Stimulated activated CD8-positive, alpha-beta memory T cell treated with anti-CD3 and anti-CD28 coated beads, Interleukin-15, amount 100 ng/mL, for 1 hour (primary cell): ENCODE results near the gene ZNF688.
"Not testable (repeated sequence)": the region's sequence is repeated elsewhere in the genome, so short reads cannot be mapped to it uniquely, and the experiment has no call there.

ENCODE experiments used
- DNase-seq: peaks from one replicate; pipeline ENCODE4 v3.0.0-alpha.2; 2020; ENCODE audit warnings: low read depth

The ZNF688 gene

GRCh38 chr16:30533748-30534367, 37.7 kb downstream of the ZNF688 start:
- no peak for DNase-seq

- no peak for DNase-seq
These were observed 38.4 kb downstream of the ZNF688 start for GRCh38 chr16:30533146-30533522.

GRCh38 chr16:30532285-30533145, 39.0 kb downstream of the ZNF688 start:
- DNase-seq: no peak

DNA sequence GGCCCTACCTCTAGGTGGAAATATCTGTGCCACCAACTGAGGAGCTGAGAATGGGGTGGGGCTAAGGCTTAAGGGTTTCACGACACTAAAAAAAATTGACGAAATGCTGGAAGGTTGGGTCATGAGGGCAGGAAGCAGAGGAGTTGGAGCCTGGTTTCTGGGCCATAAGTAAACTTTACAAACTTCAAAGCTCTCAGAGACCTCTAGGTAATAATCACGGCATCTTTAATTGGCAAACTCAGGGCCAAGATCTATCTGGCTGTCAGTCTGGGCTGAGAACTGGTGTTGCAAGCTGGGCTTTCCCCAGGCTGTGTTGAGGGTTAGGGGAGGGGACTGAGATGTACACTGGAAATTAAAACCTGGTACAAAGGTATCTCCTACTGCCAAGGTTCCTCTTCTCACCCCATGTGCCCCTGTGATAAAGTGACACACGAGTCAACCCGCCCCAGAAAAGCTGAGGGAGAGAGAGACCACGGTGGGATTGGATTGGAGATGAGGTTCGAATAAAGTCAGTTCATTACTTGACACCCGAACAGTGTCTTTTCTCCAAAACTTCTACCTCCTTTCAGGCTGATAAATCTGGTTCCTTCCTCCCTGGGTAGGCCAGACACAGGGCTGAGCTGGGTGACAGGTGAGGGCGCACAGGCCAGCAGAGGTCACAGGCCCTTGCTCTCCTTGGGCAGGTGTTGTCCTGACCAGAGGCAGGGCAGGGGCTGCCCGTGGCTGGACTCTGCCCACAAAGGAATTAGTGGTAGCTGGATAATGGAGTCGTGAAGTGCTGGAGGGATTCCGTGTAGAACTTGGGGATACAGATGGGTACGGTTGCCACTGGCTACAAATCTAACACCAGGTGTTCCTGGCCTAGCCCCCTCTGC, 41.1 kb downstream of the ZNF688 start:
- DNase-seq: no peak

DNA sequence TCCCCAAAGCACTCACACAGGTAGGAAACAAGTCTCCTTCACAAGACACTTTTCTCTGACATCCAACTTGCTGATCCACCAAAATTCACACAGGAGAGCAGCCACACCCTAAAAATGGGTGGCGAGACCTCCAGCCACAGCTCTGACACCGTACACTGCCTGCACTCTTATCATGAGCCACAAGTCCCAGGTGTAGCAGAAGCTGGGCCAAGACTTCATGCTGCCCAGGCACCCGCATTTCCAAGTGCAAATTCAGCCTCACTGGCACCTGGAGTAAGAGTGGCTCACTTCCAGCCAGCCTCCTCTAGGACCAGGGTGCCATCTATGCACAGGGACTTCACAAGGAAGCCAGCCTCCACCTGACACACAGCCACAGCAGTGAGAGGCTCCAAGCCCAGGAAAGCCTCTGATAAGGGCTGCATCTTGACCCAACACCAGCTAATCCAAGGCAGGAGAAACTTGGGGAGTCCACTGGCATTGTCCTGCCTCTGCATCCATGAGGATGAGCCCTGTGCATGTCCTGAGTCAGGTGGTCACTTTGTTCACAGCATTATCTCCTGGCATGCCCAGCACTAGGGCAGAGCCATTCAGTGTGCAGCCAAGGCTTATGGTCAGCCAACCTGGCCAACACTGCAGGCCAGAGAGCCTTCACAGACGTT, 42.6 kb downstream of the ZNF688 start:
- no peak for DNase-seq

- DNase-seq: no peak
These were observed 43.8 kb downstream of the ZNF688 start for GRCh38 chr16:30527635-30528178.

DNA sequence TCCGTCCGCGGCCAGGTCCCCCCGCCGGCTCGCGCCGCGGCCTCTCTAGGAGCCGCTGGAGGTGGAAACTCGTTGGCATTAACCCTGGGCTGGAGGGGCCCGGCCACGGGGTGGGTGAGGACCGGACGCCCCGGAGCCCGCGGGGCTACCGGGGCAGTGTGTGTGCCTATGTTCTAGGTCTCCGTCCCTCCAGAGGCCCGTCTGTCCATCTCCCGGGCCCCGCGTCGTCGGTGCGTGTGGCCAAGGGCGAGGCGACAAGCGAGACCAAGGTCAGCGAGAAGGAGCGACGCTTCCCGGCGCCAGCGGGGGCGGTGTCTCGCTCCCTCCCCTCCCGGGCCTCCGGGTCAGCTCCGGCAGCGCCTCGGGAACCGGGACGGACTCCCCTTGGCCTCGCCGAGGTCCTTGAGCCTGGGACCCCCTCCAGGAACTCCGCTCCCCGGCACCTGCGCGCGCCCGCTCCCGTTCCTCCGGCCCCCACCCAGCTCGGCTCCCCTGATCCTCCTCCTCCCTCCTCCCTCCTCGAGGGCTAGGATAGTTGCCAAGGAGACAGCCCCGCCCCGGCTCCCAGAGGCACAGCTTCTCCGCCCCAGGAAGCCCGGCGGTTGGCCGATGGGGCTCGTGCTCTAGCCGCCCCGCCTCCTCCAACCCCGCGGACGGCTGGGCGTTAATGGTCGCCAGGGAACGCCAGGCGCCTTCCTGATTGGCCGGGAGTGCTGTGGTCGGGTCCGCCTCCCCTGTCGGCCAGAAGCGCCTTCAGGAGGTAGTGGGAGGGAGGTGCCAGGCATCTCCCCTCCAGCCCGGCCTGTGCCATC, 44.5 kb downstream of the ZNF688 start:
- peak; percentile 74 for DNase-seq

- no peak for DNase-seq
These were observed 45.2 kb downstream of the ZNF688 start, which contains the start of gene ZNF768 for GRCh38 chr16:30526137-30526822. TSS of gene ZNF768 (minus strand) at chr16:30526566. CDS start at chr16:30526413, 153 bp downstream.

- no peak for DNase-seq
These were observed 45.7 kb downstream of the ZNF688 start for GRCh38 chr16:30525844-30526136.

DNA sequence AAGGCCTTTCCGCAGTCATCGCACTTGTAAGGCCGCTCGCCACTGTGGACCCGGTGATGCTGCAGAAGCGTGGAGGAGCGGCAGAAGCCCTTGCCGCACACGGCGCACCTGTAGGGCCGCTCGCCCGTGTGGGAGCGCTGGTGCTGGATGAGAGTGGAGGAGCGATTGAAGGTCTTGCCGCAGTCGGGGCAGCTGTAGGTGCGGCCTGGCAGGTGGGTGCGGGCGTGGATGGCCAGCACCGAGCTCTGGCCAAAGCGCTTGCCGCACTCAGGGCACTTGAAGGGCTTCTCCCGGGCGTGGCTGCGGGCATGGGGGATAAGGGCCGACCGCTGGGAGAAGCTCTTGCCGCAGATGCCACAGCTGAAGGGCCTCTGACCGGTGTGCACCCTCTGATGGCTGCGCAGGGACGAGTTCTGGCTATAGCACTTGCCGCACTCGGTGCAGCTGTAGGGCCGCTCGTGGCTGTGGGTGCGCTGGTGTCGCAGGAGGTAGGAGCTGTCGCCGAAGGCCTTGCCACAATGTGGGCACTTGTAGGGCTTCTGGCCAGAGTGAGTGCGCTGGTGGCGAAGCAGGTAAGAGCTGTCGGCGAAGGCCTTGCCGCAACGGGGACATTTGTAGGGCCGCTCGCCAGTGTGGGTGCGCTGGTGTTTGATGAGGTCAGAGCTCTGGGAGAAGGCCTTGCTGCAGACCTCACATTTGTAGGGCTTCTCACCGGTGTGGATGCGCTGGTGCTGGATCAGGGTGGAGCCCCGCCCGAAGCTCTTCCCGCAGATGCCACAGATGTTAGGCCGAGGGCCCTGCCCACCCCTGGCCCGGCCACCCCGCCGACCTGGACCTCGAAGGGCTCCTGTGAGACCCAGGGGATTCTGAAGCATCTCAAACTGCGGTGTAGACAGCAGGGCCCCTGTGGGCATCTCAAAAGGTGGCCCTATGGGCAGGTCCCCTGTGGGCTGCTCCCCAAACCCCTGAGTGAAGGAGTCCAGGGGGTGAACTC, 46.6 kb downstream of the ZNF688 start:
- DNase-seq: no peak

DNA sequence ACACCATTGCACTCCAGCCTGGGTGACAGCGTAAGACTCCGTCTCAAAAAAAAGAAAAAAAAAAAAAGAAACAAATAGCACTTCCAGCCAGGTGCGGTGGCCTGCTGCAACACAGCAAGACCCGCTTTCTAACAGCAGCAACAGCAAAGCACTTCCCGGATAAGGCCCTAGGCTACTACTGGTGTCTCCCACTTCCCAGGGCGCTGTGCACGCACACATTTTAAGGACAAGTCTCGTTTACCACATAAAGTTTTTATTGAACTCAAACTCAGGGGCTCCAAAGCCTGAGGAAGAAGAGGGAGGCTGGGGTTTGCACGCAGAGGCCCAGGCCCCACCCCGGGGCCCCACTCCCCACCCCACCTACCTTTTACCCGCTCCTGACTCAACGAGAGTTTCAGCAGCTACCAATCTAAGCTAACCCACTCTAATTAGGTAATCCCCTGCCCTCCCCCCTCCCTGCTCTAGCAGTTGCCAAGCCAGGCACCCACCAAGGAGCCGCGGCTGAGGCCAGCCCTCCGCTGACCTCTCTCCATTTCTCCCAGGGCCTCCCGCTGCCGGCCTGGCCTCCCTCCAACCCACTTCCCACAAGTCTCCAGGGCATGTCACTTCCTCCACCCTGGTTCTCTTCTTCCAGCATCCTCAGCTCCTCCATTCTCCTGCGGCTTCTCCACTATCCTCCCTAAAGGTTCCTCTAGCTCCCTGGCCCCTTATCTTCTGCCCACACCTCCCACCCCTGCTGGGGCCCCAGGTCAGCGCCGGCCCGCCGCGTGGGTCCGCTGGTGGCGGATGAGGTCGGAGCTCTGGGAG, 47.5 kb downstream of the ZNF688 start:
- DNase-seq: no peak

DNA sequence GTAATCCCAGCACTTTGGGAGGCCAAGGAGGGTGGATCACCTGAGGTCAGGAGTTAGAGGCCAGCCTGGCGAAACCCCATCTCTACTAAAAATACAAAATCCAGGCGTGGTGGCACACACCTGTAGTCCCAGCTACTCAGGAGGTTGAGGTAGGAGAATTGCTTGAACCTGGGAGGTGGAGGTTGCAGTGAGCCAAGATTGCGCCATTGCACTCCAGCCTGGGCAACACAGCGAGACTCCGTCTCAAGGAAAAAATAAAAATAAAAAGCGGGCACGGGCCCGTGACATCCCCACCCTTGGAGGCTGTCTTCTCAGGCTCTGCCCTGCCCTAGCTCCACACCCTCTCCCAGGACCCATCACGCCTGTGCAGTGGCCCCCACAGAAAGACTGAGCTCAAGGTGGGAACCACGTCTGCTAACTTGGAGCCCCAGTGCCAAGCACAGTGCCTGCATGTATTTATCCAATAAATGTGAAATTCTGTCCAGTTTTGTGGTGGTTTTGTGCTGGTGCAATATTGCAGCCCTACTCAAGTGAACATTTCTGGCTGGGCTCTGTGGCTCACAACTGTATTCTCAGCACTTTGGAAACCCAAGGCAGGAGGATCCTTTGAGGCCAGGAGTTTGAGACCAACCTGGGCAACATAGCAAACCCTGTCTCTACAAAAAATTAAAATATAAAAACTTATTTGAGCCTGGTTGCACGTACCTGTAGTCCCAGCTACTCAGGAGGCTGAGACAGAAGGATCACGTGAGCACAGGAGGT, 48.6 kb downstream of the ZNF688 start:
- DNase-seq: not testable (repeated sequence)

- DNase-seq: no peak
These were observed 49.5 kb downstream of the ZNF688 start for GRCh38 chr16:30521873-30522641.

DNA sequence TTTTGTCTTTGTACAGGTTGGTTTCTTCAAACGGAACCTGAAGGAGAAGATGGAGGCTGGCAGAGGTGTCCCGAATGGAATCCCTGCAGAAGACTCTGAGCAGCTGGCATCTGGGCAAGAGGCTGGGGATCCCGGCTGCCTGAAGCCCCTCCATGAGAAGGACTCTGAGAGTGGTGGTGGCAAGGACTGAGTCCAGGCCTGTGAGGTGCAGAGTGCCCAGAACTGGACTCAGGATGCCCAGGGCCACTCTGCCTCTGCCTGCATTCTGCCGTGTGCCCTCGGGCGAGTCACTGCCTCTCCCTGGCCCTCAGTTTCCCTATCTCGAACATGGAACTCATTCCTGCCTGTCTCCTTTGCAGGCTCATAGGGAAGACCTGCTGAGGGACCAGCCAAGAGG, 50.0 kb downstream of the ZNF688 start:
- no peak for DNase-seq
